ENCODE results near the gene FAIM2. TPM values are rescaled to one million over a fixed set of nuclear protein-coding genes. Genes with fewer than 3 reads are reported as not detected.

Gene FAIM2
- total and polyA plus RNA-seq, 10 of the 15 experiments (the other 5 are each of a cell fraction or from before 2014, with no cell fraction given), result not detected

DNA sequence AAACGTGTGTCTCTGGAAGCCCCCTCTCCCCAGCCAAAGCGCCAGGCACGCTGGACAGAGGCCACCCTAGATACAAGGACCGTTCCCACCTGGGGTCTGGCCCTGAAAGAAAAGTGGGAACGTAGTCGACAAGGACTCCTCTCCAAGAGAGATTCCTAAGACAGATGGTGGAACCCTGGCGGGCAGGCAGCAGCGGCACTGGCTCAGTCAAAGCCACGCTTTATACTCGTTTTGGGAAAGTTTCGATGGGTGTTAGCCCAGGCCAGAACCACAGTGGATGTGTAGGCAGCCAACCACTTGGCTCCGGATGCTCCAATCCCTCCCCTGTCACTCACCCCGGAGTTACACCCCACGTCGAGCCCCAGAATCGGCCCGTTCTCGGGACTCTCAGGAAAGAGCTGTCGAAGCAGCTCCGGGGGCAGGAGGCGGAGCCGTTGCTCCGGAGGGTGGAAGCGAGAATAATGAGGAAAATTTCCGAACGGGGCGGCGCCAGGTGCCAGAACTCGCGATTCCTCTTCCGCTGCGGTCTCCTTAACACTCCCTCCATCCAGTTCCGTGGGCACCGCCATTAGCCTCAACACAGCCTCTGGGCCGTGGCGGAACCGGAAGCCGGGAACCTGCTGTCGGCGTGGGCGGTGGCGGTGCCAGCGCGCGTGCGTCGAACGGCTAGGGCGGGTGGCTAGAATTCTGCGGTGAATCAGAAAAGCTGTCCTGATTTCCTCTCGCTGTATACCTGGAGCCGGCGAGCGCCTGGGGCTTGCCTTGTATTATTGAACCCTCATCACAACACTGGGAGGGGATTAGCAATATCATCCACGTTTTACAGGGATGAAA is 61.0 kb downstream of the FAIM2 start, which contains the start of gene BCDIN3D (continued):
- no peak for TF ChIP-seq NFIC (IDR thresholded peaks at IDR 0.05; ENCODE audit: low read depth, low read length)
- TF ChIP-seq, protein P1, sequence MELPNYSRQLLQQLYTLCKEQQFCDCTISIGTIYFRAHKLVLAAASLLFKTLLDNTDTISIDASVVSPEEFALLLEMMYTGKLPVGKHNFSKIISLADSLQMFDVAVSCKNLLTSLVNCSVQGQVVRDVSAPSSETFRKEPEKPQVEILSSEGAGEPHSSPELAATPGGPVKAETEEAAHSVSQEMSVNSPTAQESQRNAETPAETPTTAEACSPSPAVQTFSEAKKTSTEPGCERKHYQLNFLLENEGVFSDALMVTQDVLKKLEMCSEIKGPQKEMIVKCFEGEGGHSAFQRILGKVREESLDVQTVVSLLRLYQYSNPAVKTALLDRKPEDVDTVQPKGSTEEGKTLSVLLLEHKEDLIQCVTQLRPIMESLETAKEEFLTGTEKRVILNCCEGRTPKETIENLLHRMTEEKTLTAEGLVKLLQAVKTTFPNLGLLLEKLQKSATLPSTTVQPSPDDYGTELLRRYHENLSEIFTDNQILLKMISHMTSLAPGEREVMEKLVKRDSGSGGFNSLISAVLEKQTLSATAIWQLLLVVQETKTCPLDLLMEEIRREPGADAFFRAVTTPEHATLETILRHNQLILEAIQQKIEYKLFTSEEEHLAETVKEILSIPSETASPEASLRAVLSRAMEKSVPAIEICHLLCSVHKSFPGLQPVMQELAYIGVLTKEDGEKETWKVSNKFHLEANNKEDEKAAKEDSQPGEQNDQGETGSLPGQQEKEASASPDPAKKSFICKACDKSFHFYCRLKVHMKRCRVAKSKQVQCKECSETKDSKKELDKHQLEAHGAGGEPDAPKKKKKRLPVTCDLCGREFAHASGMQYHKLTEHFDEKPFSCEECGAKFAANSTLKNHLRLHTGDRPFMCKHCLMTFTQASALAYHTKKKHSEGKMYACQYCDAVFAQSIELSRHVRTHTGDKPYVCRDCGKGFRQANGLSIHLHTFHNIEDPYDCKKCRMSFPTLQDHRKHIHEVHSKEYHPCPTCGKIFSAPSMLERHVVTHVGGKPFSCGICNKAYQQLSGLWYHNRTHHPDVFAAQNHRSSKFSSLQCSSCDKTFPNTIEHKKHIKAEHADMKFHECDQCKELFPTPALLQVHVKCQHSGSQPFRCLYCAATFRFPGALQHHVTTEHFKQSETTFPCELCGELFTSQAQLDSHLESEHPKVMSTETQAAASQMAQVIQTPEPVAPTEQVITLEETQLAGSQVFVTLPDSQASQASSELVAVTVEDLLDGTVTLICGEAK (IDR thresholded peaks at IDR 0.05; ENCODE audit: borderline replicate concordance), result peak; percentile 84
- peak; percentile 63; the same call in 1 of the 2 replicates for TF ChIP-seq PAX5 (IDR thresholded peaks at IDR 0.05; ENCODE audit: borderline replicate concordance, low read depth, low read length)
- TF ChIP-seq ZBTB4 (CRISPR knock-in tag; IDR thresholded peaks at IDR 0.05), result no peak
- TF ChIP-seq IKZF2 (IDR thresholded peaks at IDR 0.05), result peak; percentile 55 to 71
- no peak for TF ChIP-seq MEF2B (IDR thresholded peaks at IDR 0.05; ENCODE audit: partially characterized antibody, poor library complexity, severe bottlenecking)
- TF ChIP-seq MYB (IDR thresholded peaks at IDR 0.05; ENCODE audit: borderline replicate concordance, low read depth, low read length), result no peak
- no peak for TF ChIP-seq RFX5 (IDR thresholded peaks at IDR 0.05; ENCODE audit: low read depth, low read length)
- peak; percentile 64 for TF ChIP-seq GATAD2B (conservative IDR thresholded peaks at IDR 0.05; ENCODE audit: low read depth)
- TF ChIP-seq SRF (IDR thresholded peaks at IDR 0.05; ENCODE audit: low read depth in 2 of 2, low read length in 2 of 2), result no peak
- no peak for TF ChIP-seq WRNIP1 (IDR thresholded peaks at IDR 0.05; ENCODE audit: borderline replicate concordance, low read depth, low read length)
- TF ChIP-seq ZNF207 (IDR thresholded peaks at IDR 0.05; ENCODE audit: borderline replicate concordance), result no peak
- no peak for TF ChIP-seq ZNF217 (IDR thresholded peaks at IDR 0.05)
- TF ChIP-seq KAT2A (conservative IDR thresholded peaks at IDR 0.05; ENCODE audit: control insufficient read depth, low read depth, low read length), result no peak
- no peak for TF ChIP-seq HDAC6 (IDR thresholded peaks at IDR 0.05; ENCODE audit: unreplicated experiment)
- TF ChIP-seq CTCF (IDR thresholded peaks at IDR 0.05 in 2 of 3, conservative IDR thresholded peaks at IDR 0.05 in 1 of 3; ENCODE audit: control insufficient read depth in 2 of 3, extremely low read depth in 1 of 3, insufficient read depth in 1 of 3, low read depth in 3 of 3, low read length in 3 of 3), result no peak
- TF ChIP-seq ETV6 (conservative IDR thresholded peaks at IDR 0.05 in 1 of 2, IDR thresholded peaks at IDR 0.05 in 1 of 2; ENCODE audit: borderline replicate concordance in 1 of 2, low read depth in 1 of 2), result no peak

Measured in GM12878 (cell line).